Caco-2 (cell line): ENCODE measurements around the gene MED31. TPM values are rescaled to one million over a fixed set of nuclear protein-coding genes. Genes with fewer than 3 reads are reported as not detected.

Source experiments
- BruUV-seq: library from RNA; stranded (reverse); fragments of 400-500 nt; replicated peaks from 2 replicates; lab custom pipeline; 2021; lab: Mats Ljungman, UMichigan
- CTCF ChIA-PET: fragments of 300-600 bp; sonication (Branson Sonifier 250); formaldehyde crosslinking; loops from one replicate; lab custom pipeline; 2022; ENCODE audit warnings: antibody characterized with exemption; lab: Charles Lee
- POLR2A ChIA-PET: fragments of 300-600 bp; sonication (Branson Sonifier 250); formaldehyde crosslinking; loops from one replicate; lab custom pipeline; 2022; ENCODE audit warnings: antibody characterized with exemption; lab: Charles Lee
- DNase-seq, 2 experiments: peaks; one replicate each; pipeline versions ENCODE4 v3.0.0 to v3.0.0-alpha.2; 2020 to 2022
- H3K27me3 ChIP-seq: replicated peaks from 2 replicates; pipeline ENCODE4 v1.6.0; 2011; ENCODE audit warnings: low read length; ENCODE audit not compliant: control insufficient read depth, insufficient read depth
- H3K36me3 ChIP-seq: 2 replicates; pipeline ENCODE4 v1.5.1; 2011; ENCODE audit warnings: low read length; ENCODE audit not compliant: control insufficient read depth, insufficient read depth
- H3K4me1 ChIP-seq: fragments of 250-450 bp; sonication (Bioruptor Pico); 2 replicates; pipeline ENCODE4 v1.5.1; 2020; ENCODE audit warnings: mild to moderate bottlenecking
- H3K4me3 ChIP-seq: 2 replicates; pipeline ENCODE4 v1.5.1; 2011; ENCODE audit warnings: low read depth, mild to moderate bottlenecking, control low read depth, low read length
- H3K9me3 ChIP-seq: fragments of 250-450 bp; sonication (Bioruptor Pico); 2 replicates; pipeline ENCODE4 v1.5.1; 2020; ENCODE audit warnings: mild to moderate bottlenecking, moderate library complexity
- H3K27ac Mint-ChIP-seq: one replicate; pipeline ENCODE4 v1.8.0; 2022; ENCODE audit warnings: mixed read lengths; ENCODE audit not compliant: unreplicated experiment
- H3K27me3 Mint-ChIP-seq: one replicate; pipeline ENCODE4 v1.8.0; 2022; ENCODE audit warnings: mixed read lengths; ENCODE audit not compliant: insufficient read depth, unreplicated experiment
- H3K36me3 Mint-ChIP-seq: one replicate; pipeline ENCODE4 v1.8.0; 2022; ENCODE audit warnings: mild to moderate bottlenecking, mixed read lengths; ENCODE audit not compliant: insufficient read depth, unreplicated experiment
- H3K4me1 Mint-ChIP-seq: one replicate; pipeline ENCODE4 v1.8.0; 2022; ENCODE audit warnings: low read depth, mixed read lengths; ENCODE audit not compliant: unreplicated experiment
- H3K4me3 Mint-ChIP-seq: one replicate; pipeline ENCODE4 v1.8.0; 2022; ENCODE audit warnings: mild to moderate bottlenecking, moderate library complexity, mixed read lengths; ENCODE audit not compliant: unreplicated experiment
- H3K9me3 Mint-ChIP-seq: one replicate; pipeline ENCODE4 v1.8.0; 2022; ENCODE audit warnings: mixed read lengths; ENCODE audit not compliant: unreplicated experiment
- intact Hi-C: fragments of 100-400 bp; cut with micrococcal nuclease; formaldehyde crosslinking; loops from one replicate; pipeline ENCODE4 v1.10.0; 2022; ENCODE audit not compliant: unreplicated experiment
- total RNA-seq: library from RNA; stranded (reverse); gene quantifications from 2 replicates; pipeline ENCODE4 v1.2.3, GENCODE V29; 2022
- TF ChIP-seq, protein P1 (sequence below), 2 experiments: fragments of 200-600 bp in 1 of 2; IDR thresholded peaks; 1 replicate in 1 of 2; 2 replicates in 1 of 2; pipeline versions ENCODE4 v1.5.1 to v1.8.0; 2011 to 2022; ENCODE audit warnings: antibody characterized with exemption in 1 of 2, control low read depth in 1 of 2, inconsistent platforms in 1 of 2, low read depth in 1 of 2, low read length in 1 of 2, mild to moderate bottlenecking in 1 of 2, moderate library complexity in 1 of 2; ENCODE audit not compliant: insufficient read depth in 1 of 2, severe bottlenecking in 1 of 2, unreplicated experiment in 1 of 2

MED31 gene
- total RNA-seq, 1 experiment from 2014 or later = 9.5 TPM

DNA sequence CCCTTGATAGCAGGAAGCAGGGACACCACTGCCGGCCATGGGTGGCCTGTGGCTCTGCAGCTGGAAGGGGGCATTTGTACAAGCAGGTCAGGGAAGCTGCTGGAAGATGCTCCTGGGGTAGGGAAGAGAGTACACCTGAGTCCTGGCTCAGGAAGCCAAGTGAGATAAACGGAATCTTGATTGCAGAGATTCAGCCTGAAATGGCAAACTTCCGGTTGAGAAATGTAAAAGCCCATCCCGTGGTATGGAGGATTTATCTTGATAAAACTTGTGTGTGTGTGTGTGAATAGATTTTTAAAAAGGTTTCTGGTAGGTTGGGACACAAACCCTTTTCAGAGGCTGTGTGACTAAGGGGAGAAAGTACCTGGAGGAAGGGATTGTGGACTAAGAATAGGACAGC lies 29.8 kb upstream of the MED31 start:
- intact Hi-C loops = no loop called here
- Mint-ChIP-seq H3K27me3 (no peaks in the 10 kb centered on the region), H3K4me1 (no peaks in the 10 kb centered on the region), H3K27ac (no peak overlapping the region), H3K4me3 (no peak overlapping the region), H3K9me3 (no peaks in the 10 kb centered on the region), H3K36me3 (no peaks in the 10 kb centered on the region)
- no peaks in the 10 kb centered on the region for H3K9me3 ChIP-seq
- no peaks in the 10 kb centered on the region for H3K27me3 ChIP-seq
- no peak overlapping the region for H3K4me3 ChIP-seq
- TF ChIP-seq, protein P1, sequence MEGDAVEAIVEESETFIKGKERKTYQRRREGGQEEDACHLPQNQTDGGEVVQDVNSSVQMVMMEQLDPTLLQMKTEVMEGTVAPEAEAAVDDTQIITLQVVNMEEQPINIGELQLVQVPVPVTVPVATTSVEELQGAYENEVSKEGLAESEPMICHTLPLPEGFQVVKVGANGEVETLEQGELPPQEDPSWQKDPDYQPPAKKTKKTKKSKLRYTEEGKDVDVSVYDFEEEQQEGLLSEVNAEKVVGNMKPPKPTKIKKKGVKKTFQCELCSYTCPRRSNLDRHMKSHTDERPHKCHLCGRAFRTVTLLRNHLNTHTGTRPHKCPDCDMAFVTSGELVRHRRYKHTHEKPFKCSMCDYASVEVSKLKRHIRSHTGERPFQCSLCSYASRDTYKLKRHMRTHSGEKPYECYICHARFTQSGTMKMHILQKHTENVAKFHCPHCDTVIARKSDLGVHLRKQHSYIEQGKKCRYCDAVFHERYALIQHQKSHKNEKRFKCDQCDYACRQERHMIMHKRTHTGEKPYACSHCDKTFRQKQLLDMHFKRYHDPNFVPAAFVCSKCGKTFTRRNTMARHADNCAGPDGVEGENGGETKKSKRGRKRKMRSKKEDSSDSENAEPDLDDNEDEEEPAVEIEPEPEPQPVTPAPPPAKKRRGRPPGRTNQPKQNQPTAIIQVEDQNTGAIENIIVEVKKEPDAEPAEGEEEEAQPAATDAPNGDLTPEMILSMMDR (IDR thresholded peaks at IDR 0.05; ENCODE audit: insufficient read depth in 1 of 2, low read depth in 1 of 2, low read length in 1 of 2, severe bottlenecking in 1 of 2, unreplicated experiment in 1 of 2) = no peak
- ChIA-PET POLR2A (no interaction called here), CTCF (no interaction called here)
- no peaks in the 10 kb centered on the region for H3K36me3 ChIP-seq
- no peaks in the 10 kb centered on the region for H3K4me1 ChIP-seq
- no peak for DNase-seq
- no TSS peak for BruUV-seq

DNA sequence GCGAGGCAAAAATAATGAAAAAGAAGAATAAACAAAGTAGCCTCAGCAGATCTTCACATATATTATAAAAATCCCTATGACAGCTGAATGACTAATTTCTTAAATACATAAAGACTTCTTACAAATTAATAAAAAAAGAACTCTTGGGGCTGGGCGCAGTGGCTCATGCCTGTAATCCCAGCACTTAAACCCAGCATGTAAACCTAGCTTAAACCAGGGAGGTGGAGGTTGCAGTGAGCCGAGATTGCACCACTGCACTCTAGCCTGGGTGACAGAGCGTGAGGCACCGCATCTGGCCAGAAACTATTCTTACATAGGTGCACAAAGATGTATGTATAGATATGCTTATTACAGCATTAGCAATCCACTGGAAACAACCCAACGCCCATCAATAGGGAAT lies 27.8 kb upstream of the MED31 start:
- intact Hi-C loops = no loop called here
- TF ChIP-seq, protein P1 (IDR thresholded peaks at IDR 0.05; ENCODE audit: insufficient read depth in 1 of 2, low read depth in 1 of 2, low read length in 1 of 2, severe bottlenecking in 1 of 2, unreplicated experiment in 1 of 2) = no peak
- DNase-seq = no peak
- POLR2A ChIA-PET = no interaction called here
- Histone ChIP-seq H3K9me3 (no peaks in the 10 kb centered on the region), H3K36me3 (no peaks in the 10 kb centered on the region), H3K27me3 (no peaks in the 10 kb centered on the region), H3K4me1 (no peaks in the 10 kb centered on the region), H3K4me3 (no peak overlapping the region)
- CTCF ChIA-PET = no interaction called here
- Mint-ChIP-seq H3K36me3 (no peaks in the 10 kb centered on the region), H3K9me3 (no peaks in the 10 kb centered on the region), H3K27me3 (no peaks in the 10 kb centered on the region), H3K4me3 (no peak overlapping the region), H3K27ac (no peak overlapping the region), H3K4me1 (no peaks in the 10 kb centered on the region)
- BruUV-seq = no TSS peak

DNA sequence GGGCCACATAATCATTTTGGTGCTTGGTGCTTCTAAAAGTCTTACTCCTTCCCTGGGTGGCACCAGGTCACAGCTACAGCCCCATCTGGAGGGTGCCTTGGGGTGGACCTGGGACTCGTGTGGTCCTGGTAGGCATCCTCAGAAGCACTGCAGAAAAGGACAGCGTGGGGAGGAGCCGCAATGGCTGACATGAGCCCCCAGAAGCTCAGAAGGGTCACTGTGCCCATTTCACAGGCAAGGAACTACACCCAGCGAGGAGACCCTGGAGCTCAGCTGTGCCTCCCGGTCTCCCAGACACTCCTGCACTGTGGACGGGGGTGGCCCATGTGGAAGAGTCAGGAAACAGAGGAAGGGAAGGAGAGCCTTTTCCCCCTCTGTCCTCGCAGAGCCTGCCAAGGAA lies 26.5 kb upstream of the MED31 start:
- H3K4me3 Mint-ChIP-seq = no peak overlapping the region

More for the DNA sequence above, 26.5 kb upstream of the MED31 start:
- H3K27me3 Mint-ChIP-seq = no peaks in the 10 kb centered on the region
- no peaks in the 10 kb centered on the region for H3K4me1 Mint-ChIP-seq
- no peaks in the 10 kb centered on the region for H3K9me3 ChIP-seq
- H3K9me3 Mint-ChIP-seq = no peaks in the 10 kb centered on the region
- intact Hi-C loops = no loop called here
- no TSS peak for BruUV-seq
- H3K4me3 ChIP-seq = no peak overlapping the region
- ChIA-PET POLR2A (no interaction called here), CTCF (no interaction called here)
- no peak overlapping the region for H3K27ac Mint-ChIP-seq
- no peak for DNase-seq
- H3K27me3 ChIP-seq = no peaks in the 10 kb centered on the region
- H3K36me3 Mint-ChIP-seq = no peaks in the 10 kb centered on the region
- no peaks in the 10 kb centered on the region for H3K4me1 ChIP-seq
- H3K36me3 ChIP-seq = no peaks in the 10 kb centered on the region
- TF ChIP-seq, protein P1 (IDR thresholded peaks at IDR 0.05; ENCODE audit: insufficient read depth in 1 of 2, low read depth in 1 of 2, low read length in 1 of 2, severe bottlenecking in 1 of 2, unreplicated experiment in 1 of 2) = no peak
